Activated CD4-positive, alpha-beta T cell treated with anti-CD3 and anti-CD28 coated beads, Interleukin-2, amount 50 U/mL, for 1 hour (primary cell): Measurements from ENCODE around the gene LIPE.

Experiments
- DNase-seq: peaks from one replicate; pipeline ENCODE4 v3.0.0-alpha.2; 2020

LIPE gene

GRCh38 chr19:42375415-42376176, 51.6 kb downstream of the LIPE start:
- DNase-seq = no peak

DNA sequence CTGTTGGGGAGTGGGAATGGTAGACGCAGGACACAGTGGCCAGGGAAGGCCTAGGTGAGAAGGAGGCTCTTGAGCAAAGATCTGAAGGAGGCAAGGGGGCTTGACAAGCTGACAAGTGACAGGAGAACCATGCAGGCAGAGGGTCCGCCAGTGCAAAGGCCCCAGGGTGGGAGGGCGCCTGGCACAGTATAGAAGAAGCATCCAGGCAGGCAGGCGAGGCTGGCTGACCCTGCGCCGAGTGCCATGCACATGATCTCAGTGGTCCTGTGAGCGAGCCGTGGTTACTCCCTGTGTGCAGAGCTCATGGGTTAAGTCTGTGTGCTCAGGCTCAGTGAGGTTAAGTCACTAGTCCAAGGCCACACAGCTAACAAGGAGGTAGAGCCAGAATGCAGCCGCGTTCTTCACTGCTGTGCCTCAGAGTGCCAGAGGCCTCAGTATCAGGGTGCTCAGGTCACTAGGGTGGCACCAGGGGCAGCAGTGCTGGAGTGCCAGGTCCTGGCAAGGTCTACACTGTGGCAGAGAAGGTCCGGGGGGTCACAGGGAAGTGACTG, 52.3 kb downstream of the LIPE start:
- no peak for DNase-seq

GRCh38 chr19:42370626-42371175, 56.5 kb downstream of the LIPE start:
- DNase-seq = no peak

GRCh38 chr19:42370068-42370520, 57.1 kb downstream of the LIPE start:
- DNase-seq = no peak

GRCh38 chr19:42369433-42370067, 57.6 kb downstream of the LIPE start:
- no peak for DNase-seq

- DNase-seq = no peak
Measured at GRCh38 chr19:42368765-42369164, 58.4 kb downstream of the LIPE start.

GRCh38 chr19:42368360-42368759, 58.8 kb downstream of the LIPE start:
- no peak for DNase-seq

GRCh38 chr19:42367929-42368328, 59.3 kb downstream of the LIPE start:
- DNase-seq = no peak

DNA sequence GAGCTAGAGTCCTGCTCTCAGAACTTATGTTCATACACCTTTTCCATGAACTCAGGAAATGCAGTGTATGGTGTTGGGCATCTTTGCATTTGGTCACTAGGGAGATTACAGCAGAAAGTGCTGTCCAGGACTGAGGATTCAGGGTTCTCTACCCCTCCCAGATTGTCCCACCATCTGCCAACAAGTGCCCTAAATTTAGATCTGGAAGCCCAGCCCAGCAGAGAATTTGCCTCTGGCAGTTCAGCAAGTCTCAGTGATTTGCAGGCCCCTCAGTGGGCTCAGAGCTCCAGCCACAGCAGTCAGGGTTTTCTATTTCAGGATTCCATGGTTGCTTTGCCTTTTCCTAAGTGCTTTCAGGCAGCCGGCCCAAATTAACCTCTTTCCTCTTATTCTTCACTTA, 60.5 kb downstream of the LIPE start:
- DNase-seq = no peak

GRCh38 chr19:42363614-42364346, 63.4 kb downstream of the LIPE start:
- DNase-seq = no peak

GRCh38 chr19:42362891-42363440, 64.2 kb downstream of the LIPE start:
- no peak for DNase-seq

- DNase-seq = no peak
Measured at GRCh38 chr19:42362342-42362741, 64.8 kb downstream of the LIPE start.

GRCh38 chr19:42361545-42361910, 65.7 kb downstream of the LIPE start:
- no peak for DNase-seq

DNA sequence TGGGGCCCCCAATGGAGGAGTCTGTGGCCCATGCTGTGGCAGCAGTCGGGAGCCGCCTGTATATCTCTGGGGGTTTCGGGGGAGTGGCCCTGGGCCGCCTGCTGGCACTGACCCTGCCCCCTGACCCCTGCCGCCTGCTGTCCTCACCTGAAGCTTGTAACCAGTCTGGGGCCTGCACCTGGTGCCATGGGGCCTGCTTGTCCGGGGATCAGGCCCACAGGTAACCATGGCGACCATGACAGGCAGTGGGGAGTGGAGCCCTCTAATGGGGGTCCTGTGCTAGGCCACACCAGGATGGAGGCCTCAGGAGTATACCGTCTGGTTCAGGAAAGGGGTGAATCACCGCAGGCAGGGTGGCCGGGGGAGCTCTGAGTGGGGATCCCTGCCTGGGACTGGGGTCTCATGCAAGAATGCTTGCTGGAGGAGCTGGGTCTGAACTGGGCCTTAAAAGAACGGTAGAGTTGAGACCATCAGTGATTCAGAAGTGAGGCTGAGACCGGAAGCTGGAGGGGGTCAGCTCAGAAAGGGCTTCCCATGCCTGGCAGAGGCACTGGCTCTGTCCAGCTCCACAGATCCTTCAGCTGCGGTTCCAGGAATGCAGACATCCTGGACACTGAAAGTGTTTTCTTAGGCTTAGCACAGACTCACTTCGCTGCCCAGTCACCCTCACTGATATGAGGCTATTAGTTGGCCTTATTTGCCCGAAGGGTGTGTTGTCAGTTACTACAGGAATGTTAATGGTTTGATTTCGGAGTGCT, 66.2 kb downstream of the LIPE start:
- DNase-seq = no peak

DNA sequence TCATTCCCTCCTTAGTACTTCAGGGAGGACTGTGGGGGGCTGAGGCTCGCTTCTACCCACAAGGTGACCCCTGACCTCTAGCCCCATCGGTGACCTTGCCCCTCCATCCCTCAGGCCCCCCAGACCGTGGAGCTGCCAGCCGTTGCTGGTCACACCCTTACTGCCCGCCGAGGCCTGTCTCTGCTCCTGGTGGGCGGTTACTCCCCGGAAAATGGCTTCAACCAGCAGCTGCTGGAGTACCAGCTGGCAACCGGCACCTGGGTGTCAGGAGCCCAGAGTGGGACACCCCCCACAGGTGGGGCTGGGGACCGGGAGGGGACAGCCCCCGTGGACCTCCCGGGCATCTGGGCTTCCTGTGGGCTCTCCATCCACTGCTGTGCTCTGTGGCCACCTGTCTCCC, 69.9 kb downstream of the LIPE start:
- DNase-seq = no peak

DNA sequence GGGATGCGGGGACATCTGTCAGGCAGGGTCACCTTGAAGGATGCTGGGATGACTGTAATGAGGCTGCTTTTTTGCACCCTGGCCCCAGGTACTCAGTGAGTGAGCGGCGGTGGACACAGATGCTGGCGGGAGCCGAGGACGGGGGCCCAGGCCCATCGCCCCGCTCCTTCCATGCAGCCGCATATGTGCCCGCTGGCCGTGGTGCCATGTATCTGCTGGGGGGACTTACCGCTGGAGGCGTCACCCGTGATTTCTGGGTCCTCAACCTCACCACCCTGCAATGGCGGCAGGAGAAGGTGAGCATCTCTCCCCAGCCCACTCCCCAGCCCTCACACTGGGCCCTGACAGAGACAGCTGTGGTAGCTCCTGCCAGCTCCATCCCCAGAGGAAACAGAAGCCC, 70.5 kb downstream of the LIPE start:
- DNase-seq = no peak

GRCh38 chr19:42355896-42356295, 71.3 kb downstream of the LIPE start:
- DNase-seq = no peak

GRCh38 chr19:42353341-42354015, 73.7 kb downstream of the LIPE start:
- DNase-seq = no peak

- peak; percentile 3 for DNase-seq
Measured at GRCh38 chr19:42352301-42353259, 74.6 kb downstream of the LIPE start.
